H9 (cell line): ENCODE results near the gene GUCY2D. TPM values are rescaled to one million over a fixed set of nuclear protein-coding genes. Genes with fewer than 3 reads are reported as not detected.
A peak's percentile ranks its signal among the peaks of the same experiment; 100 is the strongest.
"Not testable (repeated sequence)": the region's sequence is repeated elsewhere in the genome, so short reads cannot be mapped to it uniquely, and the experiment has no call there.

Experiments
- DNase-seq: peaks from one replicate; pipeline ENCODE4 v3.0.0-alpha.2; 2017
- H2AFZ ChIP-seq: one replicate; pipeline ENCODE4 v1.6.1; 2013; ENCODE audit warnings: mild to moderate bottlenecking, low read length, control low read depth, moderate library complexity
- H2AK5ac ChIP-seq: 2 replicates; pipeline ENCODE4 v1.6.1; 2013; ENCODE audit warnings: low read length, control low read depth, mixed read lengths; ENCODE audit not compliant: insufficient read length
- H2BK120ac ChIP-seq: one replicate; pipeline ENCODE4 v1.6.1; 2013; ENCODE audit warnings: low read depth, mild to moderate bottlenecking, low read length, control low read depth, inconsistent platforms; ENCODE audit not compliant: poor library complexity, severe bottlenecking
- H2BK12ac ChIP-seq: 2 replicates; pipeline ENCODE4 v1.6.1; 2013; ENCODE audit warnings: low read length, control low read depth, mixed read lengths, low read depth; ENCODE audit not compliant: insufficient read length
- H2BK15ac ChIP-seq: 2 replicates; pipeline ENCODE4 v1.6.1; 2013; ENCODE audit warnings: low read depth, low read length, control low read depth
- H2BK20ac ChIP-seq: one replicate; pipeline ENCODE4 v1.6.1; 2013; ENCODE audit warnings: low read depth, mild to moderate bottlenecking, low read length, control low read depth, inconsistent platforms; ENCODE audit not compliant: poor library complexity, severe bottlenecking
- H2BK5ac ChIP-seq: 2 replicates; pipeline ENCODE4 v1.6.1; 2013; ENCODE audit warnings: low read length, control low read depth, mixed read lengths; ENCODE audit not compliant: insufficient read length
- H3K14ac ChIP-seq: 2 replicates; pipeline ENCODE4 v1.6.1; 2013; ENCODE audit warnings: low read length, control low read depth; ENCODE audit not compliant: insufficient read depth
- H3K18ac ChIP-seq: 2 replicates; pipeline ENCODE4 v1.6.1; 2013; ENCODE audit warnings: low read depth, mild to moderate bottlenecking, mixed read lengths, low read length, control low read depth; ENCODE audit not compliant: insufficient read length
- H3K23ac ChIP-seq: 2 replicates; pipeline ENCODE4 v1.6.1; 2013; ENCODE audit warnings: low read length, control low read depth, mixed read lengths, low read depth; ENCODE audit not compliant: insufficient read length
- H3K23me2 ChIP-seq: 2 replicates; pipeline ENCODE4 v1.6.1; 2013; ENCODE audit warnings: low read depth, mild to moderate bottlenecking, mixed read lengths, low read length, control low read depth; ENCODE audit not compliant: insufficient read length, poor library complexity, severe bottlenecking
- H3K27ac ChIP-seq: 2 replicates; pipeline ENCODE4 v1.5.1; 2013; ENCODE audit warnings: low read length, control low read depth, mixed read lengths, low read depth; ENCODE audit not compliant: insufficient read length
- H3K27me3 ChIP-seq: 2 replicates; pipeline ENCODE4 v1.6.1; 2013; ENCODE audit warnings: low read length, control low read depth, inconsistent platforms; ENCODE audit not compliant: insufficient read depth
- H3K4ac ChIP-seq: 2 replicates; pipeline ENCODE4 v1.6.1; 2013; ENCODE audit warnings: low read depth, mild to moderate bottlenecking, control low read depth, inconsistent platforms, low read length, moderate library complexity
- H3K4me1 ChIP-seq: 2 replicates; pipeline ENCODE4 v1.6.1; 2013; ENCODE audit warnings: low read length, control low read depth, inconsistent platforms; ENCODE audit not compliant: insufficient read depth
- H3K4me2 ChIP-seq: 2 replicates; pipeline ENCODE4 v1.6.1; 2013; ENCODE audit warnings: low read length, control low read depth, mixed read lengths; ENCODE audit not compliant: insufficient read length, insufficient read depth
- H3K56ac ChIP-seq: 2 replicates; pipeline ENCODE4 v1.6.1; 2013; ENCODE audit warnings: low read depth, mild to moderate bottlenecking, mixed read lengths, low read length, control low read depth; ENCODE audit not compliant: insufficient read length
- H3K79me1 ChIP-seq: 2 replicates; pipeline ENCODE4 v1.6.1; 2013; ENCODE audit warnings: low read depth, mild to moderate bottlenecking, moderate library complexity, low read length, control low read depth, inconsistent platforms; ENCODE audit not compliant: insufficient read depth, poor library complexity, severe bottlenecking
- H3K79me2 ChIP-seq: 2 replicates; pipeline ENCODE4 v1.6.1; 2013; ENCODE audit warnings: low read length, control low read depth, inconsistent platforms; ENCODE audit not compliant: insufficient read depth
- H3K9ac ChIP-seq: 2 replicates; pipeline ENCODE4 v1.6.1; 2013; ENCODE audit warnings: low read length, control low read depth, mixed read lengths; ENCODE audit not compliant: insufficient read length; ENCODE audit errors: extremely low read depth
- H3K9me3 ChIP-seq: one replicate; pipeline ENCODE4 v1.6.1; 2013; ENCODE audit warnings: low read depth, low read length, inconsistent platforms; ENCODE audit not compliant: control insufficient read depth
- H3T11ph ChIP-seq: one replicate; pipeline ENCODE4 v1.6.1; 2013; ENCODE audit warnings: mild to moderate bottlenecking, low read length, control low read depth, inconsistent platforms
- H4K20me1 ChIP-seq: one replicate; pipeline ENCODE4 v1.6.1; 2013; ENCODE audit not compliant: control insufficient read depth, insufficient read length, insufficient read depth
- H4K5ac ChIP-seq: 2 replicates; pipeline ENCODE4 v1.6.1; 2013; ENCODE audit warnings: low read depth, mild to moderate bottlenecking, mixed read lengths, low read length, control low read depth; ENCODE audit not compliant: insufficient read length
- H4K8ac ChIP-seq: replicated peaks from 2 replicates; pipeline ENCODE4 v1.6.1; 2013; ENCODE audit warnings: low read length, control low read depth, mixed read lengths, low read depth; ENCODE audit not compliant: insufficient read length
- H4K91ac ChIP-seq: 2 replicates; pipeline ENCODE4 v1.6.1; 2013; ENCODE audit warnings: low read depth, mild to moderate bottlenecking, moderate library complexity, mixed read lengths, low read length, control low read depth; ENCODE audit not compliant: insufficient read length
- H3K27ac Mint-ChIP-seq, 3 experiments: 2 replicates in 2 of 3; 3 replicates in 1 of 3; pipeline ENCODE4 v1.8.0; 2020 to 2021; ENCODE audit warnings: mixed read lengths in 3 of 3, mild to moderate bottlenecking in 1 of 3, moderate library complexity in 1 of 3
- H3K27me3 Mint-ChIP-seq: 2 replicates; pipeline ENCODE4 v1.8.0; 2021; ENCODE audit warnings: low read depth, mild to moderate bottlenecking, moderate library complexity, mixed read lengths
- H3K36me3 Mint-ChIP-seq, 3 experiments: 2 replicates in 2 of 3; 3 replicates in 1 of 3; pipeline ENCODE4 v1.8.0; 2020 to 2021; ENCODE audit warnings: low read depth in 3 of 3, mixed read lengths in 3 of 3; ENCODE audit not compliant: insufficient read depth in 1 of 3
- H3K4me1 Mint-ChIP-seq, 2 experiments: 2 replicates each; pipeline ENCODE4 v1.8.0; 2020; ENCODE audit warnings: mixed read lengths in 2 of 2
- H3K4me3 Mint-ChIP-seq, 2 experiments: 2 replicates in 1 of 2; 3 replicates in 1 of 2; pipeline ENCODE4 v1.8.0; 2020 to 2021; ENCODE audit warnings: mild to moderate bottlenecking in 2 of 2, mixed read lengths in 2 of 2, moderate library complexity in 1 of 2
- H3K9me3 Mint-ChIP-seq, 2 experiments: 2 replicates in 1 of 2; 3 replicates in 1 of 2; pipeline ENCODE4 v1.8.0; 2020; ENCODE audit warnings: mild to moderate bottlenecking in 2 of 2, mixed read lengths in 2 of 2, moderate library complexity in 1 of 2
- CTCF ChIP-seq: fragments of 200-600 bp; sonication (generic); conservative IDR thresholded peaks from 3 replicates; pipeline ENCODE4 v1.8.0; 2021; ENCODE audit warnings: antibody characterized with exemption, mild to moderate bottlenecking
- WGBS: extraction: QIAGEN DNeasy Blood & Tissue Kit; methylation state at CpG from one replicate; pipeline ENCODE4 v1.1.7; 2013; ENCODE audit warnings: missing lambda C conversion rate, low lambda C conversion rate, mixed read lengths; ENCODE audit not compliant: insufficient read length; ENCODE audit errors: extremely low coverage; 5-methylcytosine and 5-hydroxymethylcytosine counted together
- long read RNA-seq: library from polyadenylated mRNA; unstranded; transcript quantifications from one replicate; pipeline ENCODE4 v2.0.0, GENCODE V29; 2020
- total RNA-seq: library from RNA; stranded (reverse); gene quantifications from 2 replicates; pipeline ENCODE4 v1.2.1, GENCODE V29; 2021

Gene GUCY2D
- 0.15 and 0.35 TPM in 2 replicates for total RNA-seq
- long read RNA-seq, partial matches to known transcripts: 0 of 3 reads
- long read RNA-seq, other reads (novel, unspliced or antisense): 3 of 3 reads

DNA sequence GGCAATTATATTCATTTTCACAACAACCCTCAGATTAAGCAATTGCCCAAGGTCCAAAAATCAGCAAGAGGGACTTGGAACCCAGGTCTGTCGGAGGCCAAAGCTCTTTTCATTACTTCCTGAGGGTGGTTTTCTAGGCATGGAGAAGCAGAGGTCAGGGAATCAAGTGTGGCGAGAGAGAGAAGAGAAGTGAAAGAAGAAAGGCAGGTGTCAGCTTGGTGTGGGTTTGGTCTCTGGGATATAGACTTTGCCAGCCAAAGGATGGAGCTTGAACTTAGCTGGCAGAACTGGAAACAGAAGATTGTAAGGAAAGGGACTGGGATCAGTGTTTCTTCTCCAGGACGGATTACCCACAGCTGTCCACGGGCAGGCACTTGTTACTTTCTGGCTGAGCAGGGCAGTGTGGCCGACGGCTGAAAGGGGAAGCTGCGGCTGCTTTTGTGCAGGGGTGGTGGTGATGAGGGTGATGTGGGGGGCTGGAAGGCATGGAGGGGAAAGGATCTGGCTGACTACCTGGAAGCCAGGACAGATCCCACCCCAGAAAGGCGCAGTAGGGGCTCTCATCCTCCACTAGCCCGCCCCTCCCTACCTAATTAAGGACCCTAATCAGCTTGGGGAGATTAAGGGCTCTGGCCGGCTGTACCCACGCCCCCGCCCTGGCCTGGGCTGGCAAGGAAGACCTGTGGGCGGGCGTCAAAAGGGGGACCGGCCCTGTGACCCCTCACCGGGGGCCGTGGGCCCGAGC, at the start of gene GUCY2D:
TSS of gene GUCY2D (plus strand) at position 640 of the 745 bp plus-strand sequence. CDS start 433 bp downstream, outside the sequence.
- no CpG with 5 or more reads among the region's 18 CpGs for WGBS
- H3K4ac ChIP-seq: no peak within 1 kb of the TSS
- H4K91ac ChIP-seq: no peak within 1 kb of the TSS
- H2BK12ac ChIP-seq: no peak within 1 kb of the TSS
- H3K27ac ChIP-seq: no peak within 1 kb of the TSS
- H3K4me2 ChIP-seq: peak within 1 kb of the TSS; percentile 30
- H3K23ac ChIP-seq: no peak within 1 kb of the TSS
- no peak within 1 kb of the TSS for H2BK120ac ChIP-seq
- no peak within 1 kb of the TSS for H3K14ac ChIP-seq
- no peak within 1 kb of the TSS for H3K56ac ChIP-seq
- no peak within 1 kb of the TSS for H3K18ac ChIP-seq
- no peak within 1 kb of the TSS; a peak in 1 of 7 replicates for H3K27ac Mint-ChIP-seq
- no peaks in the 10 kb centered on the region; a peak in 2 of 5 replicates for H3K9me3 Mint-ChIP-seq
- H3K9me3 ChIP-seq: no peaks in the 10 kb centered on the region
- no peak within 1 kb of the TSS for H3K9ac ChIP-seq
- no peaks in the 10 kb centered on the region for H3K79me1 ChIP-seq
- H2BK5ac ChIP-seq: no peak within 1 kb of the TSS
- H3K27me3 Mint-ChIP-seq: peaks cover 37% of the 10 kb centered on the region
- H2BK15ac ChIP-seq: no peak within 1 kb of the TSS
- peaks cover 8% of the 10 kb centered on the region; the same call in 1 of the 2 replicates for H3K27me3 ChIP-seq
- H3K79me2 ChIP-seq: no peaks in the 10 kb centered on the region
- H2BK20ac ChIP-seq: no peak within 1 kb of the TSS
- no peak within 1 kb of the TSS for H4K5ac ChIP-seq
- no peak within 1 kb of the TSS for H2AK5ac ChIP-seq
- H4K20me1 ChIP-seq: no peaks in the 10 kb centered on the region
- H2AFZ ChIP-seq: no peak within 1 kb of the TSS
- H3K4me1 ChIP-seq: no peaks in the 10 kb centered on the region; the same call in 1 of the 2 replicates
- no peak within 1 kb of the TSS for H3T11ph ChIP-seq
- TF ChIP-seq CTCF: no peak
- peak within 1 kb of the TSS in 1 of 2 experiments; percentile 72; a peak in 3 of 5 replicates for H3K4me3 Mint-ChIP-seq
- H3K4me1 Mint-ChIP-seq: peaks cover 7 to 12% of the 10 kb centered on the region in 2 experiments; a peak in 3 of 4 replicates
- DNase-seq: peak; percentile 31
- no peaks in the 10 kb centered on the region for H3K23me2 ChIP-seq
- no peak within 1 kb of the TSS for H4K8ac ChIP-seq
- H3K36me3 Mint-ChIP-seq: no peaks in the 10 kb centered on the region

GRCh38 chr17:7953266-7953665, 49.1 kb upstream of the GUCY2D start:
- H3K4ac ChIP-seq, H2BK5ac ChIP-seq, H2BK12ac ChIP-seq, H2AK5ac ChIP-seq, H2AFZ ChIP-seq, H4K20me1 ChIP-seq, H3T11ph ChIP-seq, H3K9me3 ChIP-seq, H3K23me2 ChIP-seq, H2BK20ac ChIP-seq, H3K23ac ChIP-seq, H3K27ac ChIP-seq, H3K79me1 ChIP-seq, H3K79me2 ChIP-seq, H3K4me1 Mint-ChIP-seq, H3K27me3 ChIP-seq, H4K5ac ChIP-seq, H3K56ac ChIP-seq, H3K27me3 Mint-ChIP-seq, H3K4me1 ChIP-seq, DNase-seq, H3K4me3 Mint-ChIP-seq, H3K14ac ChIP-seq, H2BK15ac ChIP-seq, H3K27ac Mint-ChIP-seq, H4K8ac ChIP-seq, H4K91ac ChIP-seq, H3K18ac ChIP-seq, H3K9ac ChIP-seq, H3K4me2 ChIP-seq, H3K9me3 Mint-ChIP-seq, H2BK120ac ChIP-seq: not testable (repeated sequence)
- WGBS: no CpG with 5 or more reads among the region's 13 CpGs
- H3K36me3 Mint-ChIP-seq: peaks cover 5 to 20% (median 15%) of the 10 kb centered on the region in 3 experiments; a peak in 5 of 7 replicates
